GM12873 (cell line): ENCODE data around the gene RNF25.

Experiments
- CTCF ChIP-seq: IDR thresholded peaks from 2 replicates; pipeline ENCODE4 v1.5.1; 2012; ENCODE audit warnings: low read depth, mild to moderate bottlenecking, moderate library complexity, low read length, control low read depth; ENCODE audit not compliant: insufficient read depth; ENCODE audit errors: missing control alignments

The RNF25 gene

GRCh38 chr2:218701806-218702205 is 30.0 kb upstream of the RNF25 start:
- TF ChIP-seq CTCF, result no peak

GRCh38 chr2:218698885-218699284 is 27.1 kb upstream of the RNF25 start:
- TF ChIP-seq CTCF, result no peak

GRCh38 chr2:218694405-218695145 is 22.8 kb upstream of the RNF25 start:
- no peak for TF ChIP-seq CTCF

- TF ChIP-seq CTCF, result no peak
Measured at GRCh38 chr2:218691234-218691633, 19.4 kb upstream of the RNF25 start.

- peak; percentile 76 for TF ChIP-seq CTCF
Measured at GRCh38 chr2:218687400-218688060, 15.7 kb upstream of the RNF25 start.

GRCh38 chr2:218680061-218680460 is 8.3 kb upstream of the RNF25 start:
- TF ChIP-seq CTCF, result no peak

- TF ChIP-seq CTCF, result no peak
Measured at GRCh38 chr2:218679119-218679518, 7.3 kb upstream of the RNF25 start.
